HL-60 (cell line): Measurements from ENCODE around the gene AXIN1.

ENCODE experiments used
- GABPA ChIP-seq: IDR thresholded peaks from 2 replicates; pipeline ENCODE4 v1.6.1; 2012; ENCODE audit warnings: low read depth
- POLR2AphosphoS5 ChIP-seq: IDR thresholded peaks from 2 replicates; pipeline ENCODE4 v1.6.1; 2012; ENCODE audit warnings: low read depth
- SPI1 ChIP-seq: IDR thresholded peaks from 2 replicates; pipeline ENCODE4 v1.6.1; 2012; ENCODE audit warnings: low read depth, mild to moderate bottlenecking, borderline replicate concordance
- TF ChIP-seq, protein P1 (sequence below): IDR thresholded peaks from one replicate; pipeline ENCODE4 v1.5.1; 2011; ENCODE audit warnings: low read length, control low read depth, inconsistent platforms; ENCODE audit not compliant: insufficient read depth
- TF ChIP-seq, protein P2 (sequence below): IDR thresholded peaks from 2 replicates; pipeline ENCODE4 v1.6.1; 2012; ENCODE audit warnings: low read depth; ENCODE audit not compliant: insufficient replicate concordance

DNA sequence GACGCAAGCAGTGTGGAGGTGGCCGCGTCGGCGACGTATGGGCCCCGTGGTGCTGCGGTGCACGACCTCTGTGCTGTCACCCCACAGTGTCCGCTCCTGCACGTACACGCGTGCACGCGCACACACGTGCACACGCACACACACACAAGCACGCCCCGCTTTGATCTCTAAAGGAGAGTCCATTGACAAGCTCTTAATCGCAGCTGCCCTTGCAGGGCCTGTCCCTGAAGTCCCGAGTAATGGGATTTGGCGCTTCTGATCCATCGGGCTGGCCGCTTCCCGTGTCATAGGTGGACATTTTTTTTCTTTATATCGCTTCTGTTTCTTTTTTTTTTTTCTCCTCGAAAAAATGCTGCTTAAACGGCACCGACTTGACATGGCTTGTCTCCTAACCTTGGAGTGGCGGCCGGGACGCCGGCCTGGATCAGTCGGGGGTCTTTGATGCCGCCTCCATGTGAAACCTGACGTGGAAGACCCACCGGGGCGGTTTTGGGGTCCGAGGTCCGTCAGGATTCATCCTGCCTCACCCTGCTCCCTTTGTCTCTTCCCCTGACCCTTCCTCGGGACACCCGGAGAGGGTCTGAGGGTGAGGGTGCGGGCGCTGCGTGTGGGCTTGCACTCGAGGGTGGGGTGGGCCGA lies 8.3 kb upstream of the AXIN1 start:
- TF ChIP-seq, protein P1, sequence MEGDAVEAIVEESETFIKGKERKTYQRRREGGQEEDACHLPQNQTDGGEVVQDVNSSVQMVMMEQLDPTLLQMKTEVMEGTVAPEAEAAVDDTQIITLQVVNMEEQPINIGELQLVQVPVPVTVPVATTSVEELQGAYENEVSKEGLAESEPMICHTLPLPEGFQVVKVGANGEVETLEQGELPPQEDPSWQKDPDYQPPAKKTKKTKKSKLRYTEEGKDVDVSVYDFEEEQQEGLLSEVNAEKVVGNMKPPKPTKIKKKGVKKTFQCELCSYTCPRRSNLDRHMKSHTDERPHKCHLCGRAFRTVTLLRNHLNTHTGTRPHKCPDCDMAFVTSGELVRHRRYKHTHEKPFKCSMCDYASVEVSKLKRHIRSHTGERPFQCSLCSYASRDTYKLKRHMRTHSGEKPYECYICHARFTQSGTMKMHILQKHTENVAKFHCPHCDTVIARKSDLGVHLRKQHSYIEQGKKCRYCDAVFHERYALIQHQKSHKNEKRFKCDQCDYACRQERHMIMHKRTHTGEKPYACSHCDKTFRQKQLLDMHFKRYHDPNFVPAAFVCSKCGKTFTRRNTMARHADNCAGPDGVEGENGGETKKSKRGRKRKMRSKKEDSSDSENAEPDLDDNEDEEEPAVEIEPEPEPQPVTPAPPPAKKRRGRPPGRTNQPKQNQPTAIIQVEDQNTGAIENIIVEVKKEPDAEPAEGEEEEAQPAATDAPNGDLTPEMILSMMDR: no peak
- TF ChIP-seq POLR2AphosphoS5 (no peak), GABPA (no peak), SPI1 (no peak)
- TF ChIP-seq, protein P2, sequence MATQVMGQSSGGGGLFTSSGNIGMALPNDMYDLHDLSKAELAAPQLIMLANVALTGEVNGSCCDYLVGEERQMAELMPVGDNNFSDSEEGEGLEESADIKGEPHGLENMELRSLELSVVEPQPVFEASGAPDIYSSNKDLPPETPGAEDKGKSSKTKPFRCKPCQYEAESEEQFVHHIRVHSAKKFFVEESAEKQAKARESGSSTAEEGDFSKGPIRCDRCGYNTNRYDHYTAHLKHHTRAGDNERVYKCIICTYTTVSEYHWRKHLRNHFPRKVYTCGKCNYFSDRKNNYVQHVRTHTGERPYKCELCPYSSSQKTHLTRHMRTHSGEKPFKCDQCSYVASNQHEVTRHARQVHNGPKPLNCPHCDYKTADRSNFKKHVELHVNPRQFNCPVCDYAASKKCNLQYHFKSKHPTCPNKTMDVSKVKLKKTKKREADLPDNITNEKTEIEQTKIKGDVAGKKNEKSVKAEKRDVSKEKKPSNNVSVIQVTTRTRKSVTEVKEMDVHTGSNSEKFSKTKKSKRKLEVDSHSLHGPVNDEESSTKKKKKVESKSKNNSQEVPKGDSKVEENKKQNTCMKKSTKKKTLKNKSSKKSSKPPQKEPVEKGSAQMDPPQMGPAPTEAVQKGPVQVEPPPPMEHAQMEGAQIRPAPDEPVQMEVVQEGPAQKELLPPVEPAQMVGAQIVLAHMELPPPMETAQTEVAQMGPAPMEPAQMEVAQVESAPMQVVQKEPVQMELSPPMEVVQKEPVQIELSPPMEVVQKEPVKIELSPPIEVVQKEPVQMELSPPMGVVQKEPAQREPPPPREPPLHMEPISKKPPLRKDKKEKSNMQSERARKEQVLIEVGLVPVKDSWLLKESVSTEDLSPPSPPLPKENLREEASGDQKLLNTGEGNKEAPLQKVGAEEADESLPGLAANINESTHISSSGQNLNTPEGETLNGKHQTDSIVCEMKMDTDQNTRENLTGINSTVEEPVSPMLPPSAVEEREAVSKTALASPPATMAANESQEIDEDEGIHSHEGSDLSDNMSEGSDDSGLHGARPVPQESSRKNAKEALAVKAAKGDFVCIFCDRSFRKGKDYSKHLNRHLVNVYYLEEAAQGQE: no peak
